C4-2B (cell line): ENCODE data around the gene FAM193A.

ENCODE experiments used
- ZFX ChIP-seq: fragments of 450-650 bp; IDR thresholded peaks from 2 replicates; pipeline ENCODE4 v1.6.1; 2017
- TF ChIP-seq, protein P1 (sequence below): fragments of 450-650 bp; conservative IDR thresholded peaks from 2 replicates; pipeline ENCODE4 v1.5.1; 2017; ENCODE audit warnings: mild to moderate bottlenecking

DNA sequence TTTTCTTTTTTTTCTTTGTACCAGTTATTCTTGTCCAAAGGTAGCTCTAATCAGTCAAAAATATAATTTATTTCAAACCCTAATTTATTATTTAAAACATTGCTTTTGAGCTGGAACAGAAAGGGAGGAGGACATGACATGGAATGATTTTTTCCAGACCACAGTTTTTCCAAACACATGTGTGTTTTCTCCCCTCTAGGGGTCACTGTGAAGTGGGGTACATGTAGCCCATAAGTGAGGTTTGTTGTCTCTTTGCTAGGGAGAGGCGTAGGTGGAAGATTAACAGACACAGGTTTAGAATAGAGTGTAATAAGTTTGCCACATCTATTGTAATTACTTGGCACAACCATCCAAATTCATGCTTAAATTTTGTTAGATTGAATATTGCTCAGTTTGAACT is 136.7 kb downstream of the FAM193A start:
- TF ChIP-seq, protein P1, sequence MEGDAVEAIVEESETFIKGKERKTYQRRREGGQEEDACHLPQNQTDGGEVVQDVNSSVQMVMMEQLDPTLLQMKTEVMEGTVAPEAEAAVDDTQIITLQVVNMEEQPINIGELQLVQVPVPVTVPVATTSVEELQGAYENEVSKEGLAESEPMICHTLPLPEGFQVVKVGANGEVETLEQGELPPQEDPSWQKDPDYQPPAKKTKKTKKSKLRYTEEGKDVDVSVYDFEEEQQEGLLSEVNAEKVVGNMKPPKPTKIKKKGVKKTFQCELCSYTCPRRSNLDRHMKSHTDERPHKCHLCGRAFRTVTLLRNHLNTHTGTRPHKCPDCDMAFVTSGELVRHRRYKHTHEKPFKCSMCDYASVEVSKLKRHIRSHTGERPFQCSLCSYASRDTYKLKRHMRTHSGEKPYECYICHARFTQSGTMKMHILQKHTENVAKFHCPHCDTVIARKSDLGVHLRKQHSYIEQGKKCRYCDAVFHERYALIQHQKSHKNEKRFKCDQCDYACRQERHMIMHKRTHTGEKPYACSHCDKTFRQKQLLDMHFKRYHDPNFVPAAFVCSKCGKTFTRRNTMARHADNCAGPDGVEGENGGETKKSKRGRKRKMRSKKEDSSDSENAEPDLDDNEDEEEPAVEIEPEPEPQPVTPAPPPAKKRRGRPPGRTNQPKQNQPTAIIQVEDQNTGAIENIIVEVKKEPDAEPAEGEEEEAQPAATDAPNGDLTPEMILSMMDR = peak; percentile 23
- TF ChIP-seq ZFX = no peak
